GM19351 (cell line): Measurements from ENCODE around the gene PRLR.
"Not testable (repeated sequence)": the region's sequence is repeated elsewhere in the genome, so short reads cannot be mapped to it uniquely, and the experiment has no call there.

ENCODE experiments used
- ATAC-seq: cut with Tn5 transposase; IDR thresholded peaks from one replicate; pipeline ENCODE4 v1.9.1; 2021; ENCODE audit warnings: mild to moderate bottlenecking, moderate library complexity; ENCODE audit not compliant: unreplicated experiment

The PRLR gene

GRCh38 chr5:35133186-35133585, 97.1 kb downstream of the PRLR start:
- ATAC-seq, result no peak

DNA sequence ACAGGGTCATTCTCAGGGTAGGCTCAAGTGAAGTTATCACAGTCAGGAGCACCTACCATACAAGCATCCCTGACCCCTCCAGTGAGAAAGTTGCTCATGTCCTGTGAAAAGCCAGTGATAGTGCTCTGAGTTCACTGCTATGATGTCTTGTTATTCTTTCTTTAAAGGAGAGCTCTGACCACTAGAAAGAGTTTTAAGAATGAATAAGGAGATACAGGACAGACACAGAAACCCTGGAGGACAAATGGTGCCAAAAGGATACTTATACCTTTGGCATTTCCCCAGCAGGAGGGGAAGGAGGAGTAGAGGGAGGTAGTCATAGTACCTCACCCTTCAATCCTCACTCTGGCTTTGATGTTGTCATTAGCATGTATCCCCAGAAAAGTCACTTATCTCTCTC, 98.6 kb downstream of the PRLR start:
- ATAC-seq, result no peak

- ATAC-seq, result no peak
Measured at GRCh38 chr5:35129921-35130485, 100.3 kb downstream of the PRLR start.

GRCh38 chr5:35129276-35129675, 101.0 kb downstream of the PRLR start:
- no peak for ATAC-seq

- ATAC-seq, result no peak
Measured at GRCh38 chr5:35127006-35127405, 103.3 kb downstream of the PRLR start.

DNA sequence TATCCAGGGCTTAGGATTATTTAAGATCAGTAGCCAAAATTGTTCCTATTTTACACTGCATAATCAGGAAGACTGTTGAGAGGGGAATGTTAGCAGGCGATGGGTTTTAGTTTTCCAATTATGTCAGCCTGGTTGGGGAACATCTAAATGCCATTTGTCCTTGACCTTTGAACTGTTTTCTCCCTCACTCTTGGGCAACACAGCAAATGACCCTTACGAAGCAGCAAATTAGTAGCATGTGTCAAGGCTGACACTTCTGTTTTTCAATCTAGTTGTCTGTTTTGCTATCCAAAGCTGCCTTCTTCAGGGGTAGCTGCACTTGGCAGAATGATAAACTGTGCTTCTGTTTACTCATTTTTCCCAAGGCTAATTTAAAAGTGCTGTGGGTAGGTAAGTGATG, 104.5 kb downstream of the PRLR start:
- ATAC-seq, result no peak

- no peak for ATAC-seq
Measured at GRCh38 chr5:35124932-35125331, 105.4 kb downstream of the PRLR start.

GRCh38 chr5:35122819-35123218, 107.5 kb downstream of the PRLR start:
- no peak for ATAC-seq

GRCh38 chr5:35120715-35121114, 109.6 kb downstream of the PRLR start:
- no peak for ATAC-seq

- ATAC-seq, result no peak
Measured at GRCh38 chr5:35117967-35118366, 112.3 kb downstream of the PRLR start.

DNA sequence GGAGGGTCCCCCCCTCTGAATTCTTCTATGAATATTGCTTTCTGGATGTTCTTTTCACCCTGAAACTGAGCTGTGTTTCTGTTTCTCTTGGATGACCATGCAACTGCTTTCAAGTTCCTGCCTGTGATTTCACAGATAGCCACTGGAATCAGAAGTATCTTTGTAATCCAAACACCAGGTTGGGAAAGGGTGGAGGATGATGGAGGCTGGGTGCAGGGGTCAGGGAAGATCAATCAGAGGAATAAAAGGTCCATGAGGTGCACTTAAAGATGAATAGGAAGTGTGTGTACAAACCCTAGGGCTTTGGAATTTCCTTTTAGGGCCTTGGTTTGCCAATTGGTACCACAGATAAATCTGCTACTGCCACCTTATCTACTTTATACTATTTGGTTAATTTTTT, 114.4 kb downstream of the PRLR start:
- ATAC-seq, result no peak

GRCh38 chr5:35114698-35115097, 115.6 kb downstream of the PRLR start:
- ATAC-seq, result no peak

DNA sequence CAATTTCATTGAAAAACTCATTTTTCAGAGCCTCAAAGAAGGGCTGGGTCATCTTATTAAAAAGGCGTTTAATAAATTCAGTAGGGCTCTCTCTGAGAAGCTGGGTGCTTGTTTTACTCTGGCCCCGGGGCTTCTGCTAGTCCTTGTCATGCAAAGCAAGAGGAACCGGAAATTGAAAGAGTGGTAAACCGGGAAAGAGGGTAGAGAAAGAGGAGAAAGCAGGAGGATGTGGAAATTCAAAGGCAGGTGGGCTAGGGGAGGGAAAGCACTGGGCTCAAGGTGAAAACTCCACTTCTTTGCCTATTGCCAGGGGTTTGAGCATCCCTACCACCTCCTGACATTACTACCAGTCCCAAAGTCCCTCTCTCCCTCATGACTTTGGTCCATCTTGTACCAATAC, 118.0 kb downstream of the PRLR start:
- no peak for ATAC-seq

GRCh38 chr5:35104550-35104949, 125.7 kb downstream of the PRLR start:
- not testable (repeated sequence) for ATAC-seq

- no peak for ATAC-seq
Measured at GRCh38 chr5:35103637-35104299, 126.5 kb downstream of the PRLR start.

GRCh38 chr5:35101720-35102119, 128.6 kb downstream of the PRLR start:
- not testable (repeated sequence) for ATAC-seq

GRCh38 chr5:35101016-35101415, 129.3 kb downstream of the PRLR start:
- ATAC-seq, result no peak

- no peak for ATAC-seq
Measured at GRCh38 chr5:35098214-35098613, 132.1 kb downstream of the PRLR start.

DNA sequence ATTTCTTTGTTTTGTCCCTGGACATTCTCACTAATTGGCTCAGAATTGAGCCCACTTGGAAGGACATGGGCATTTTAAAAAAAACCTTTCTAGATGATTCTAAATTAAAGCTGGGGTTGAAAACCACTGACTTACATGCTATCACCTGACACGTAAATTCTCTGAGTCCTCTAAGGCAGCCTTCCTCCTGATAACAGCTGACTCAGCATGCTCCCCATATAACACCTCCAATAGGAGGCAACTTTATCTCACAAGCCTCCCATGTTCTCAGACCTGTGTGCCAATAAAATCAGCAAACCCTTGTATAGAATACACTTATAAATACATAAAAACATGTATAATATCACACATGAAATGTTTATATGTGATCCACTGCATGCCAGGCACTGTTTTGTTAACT, 133.4 kb downstream of the PRLR start:
- ATAC-seq, result no peak

GRCh38 chr5:35096216-35096615, 134.1 kb downstream of the PRLR start:
- no peak for ATAC-seq

GRCh38 chr5:35095366-35095765, 134.9 kb downstream of the PRLR start:
- ATAC-seq, result no peak

DNA sequence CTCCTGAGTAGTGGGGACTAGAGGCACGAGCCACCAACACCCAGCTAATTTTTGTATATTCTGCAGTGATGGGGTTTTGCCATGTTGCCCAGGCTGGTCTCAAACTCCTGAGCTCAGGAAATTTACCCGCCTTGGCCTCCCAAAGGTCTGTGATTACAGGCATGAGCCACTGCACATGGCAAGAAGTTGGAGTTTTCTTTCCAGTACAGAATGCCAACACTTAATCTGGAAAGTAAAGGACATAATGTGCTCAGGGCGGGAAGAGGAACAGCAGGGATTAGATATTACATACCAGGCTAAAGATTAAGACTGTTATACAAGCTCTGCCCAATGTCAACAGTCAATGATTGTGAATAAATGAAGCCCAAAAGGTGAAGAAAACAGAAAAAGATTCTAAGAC, 135.3 kb downstream of the PRLR start:
- ATAC-seq, result no peak

DNA sequence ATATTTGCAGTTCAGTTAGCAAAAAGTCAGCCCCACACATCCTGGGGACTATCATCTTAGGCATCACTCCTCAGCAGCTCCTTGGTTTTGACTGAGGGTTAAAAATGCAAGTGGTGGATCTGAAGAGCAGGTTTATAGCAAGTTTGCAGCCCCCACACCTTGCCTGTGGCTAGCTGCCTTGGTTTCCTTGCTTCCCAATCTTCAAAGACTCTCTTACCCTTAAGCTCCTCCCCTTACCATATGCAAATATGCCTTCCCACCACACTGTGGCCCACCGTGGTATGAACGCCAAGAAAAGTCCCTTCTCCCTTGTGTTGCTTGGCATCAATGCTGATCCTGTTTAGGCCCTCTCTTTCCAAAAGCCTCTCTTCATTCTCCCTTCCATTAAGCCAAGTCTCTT, 137.6 kb downstream of the PRLR start:
- no peak for ATAC-seq
